Measurements from ENCODE around the gene MASP2. TPM values are rescaled to one million over a fixed set of nuclear protein-coding genes. Genes with fewer than 3 reads are reported as not detected.
A peak's percentile ranks its signal among the peaks of the same experiment; 100 is the strongest.

MASP2 gene
- total RNA-seq, 1 donor from 2014 or later = 0.73 TPM

DNA sequence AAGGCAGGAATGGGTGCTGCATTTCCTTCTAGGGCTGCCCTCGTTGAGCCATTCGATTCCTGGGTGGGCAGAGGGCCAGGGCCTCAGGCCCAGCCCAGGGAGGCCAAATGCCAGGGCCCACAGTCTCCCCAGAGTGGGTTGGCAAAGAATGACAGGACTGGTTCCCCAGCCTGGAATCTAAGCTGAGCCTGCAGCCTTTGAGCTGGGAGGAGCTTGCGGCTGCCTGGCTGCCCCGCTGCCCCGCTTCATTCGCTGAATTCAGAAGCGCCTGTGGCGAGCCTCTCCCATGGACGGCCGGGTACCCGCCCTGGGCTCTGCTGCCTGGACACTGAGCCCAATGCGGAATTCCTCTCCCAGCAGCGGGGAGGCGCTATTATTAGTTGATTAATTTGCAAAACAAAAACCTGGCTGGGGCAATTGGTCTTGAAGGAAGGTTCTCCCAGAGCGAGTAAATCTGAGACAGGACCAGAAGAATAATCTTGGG, 66.9 kb downstream of the MASP2 start:
- H3K27ac ChIP-seq (ENCODE audit: low read depth, low read length) = no peak overlapping the region
- peaks cover 8% of the 10 kb centered on the region for H3K4me1 ChIP-seq (ENCODE audit: insufficient read depth, low read length)
- peak; percentile 24 for TF ChIP-seq CTCF (IDR thresholded peaks at IDR 0.05; ENCODE audit: insufficient read depth, low read depth, low read length)
- TF ChIP-seq EZH2 (IDR thresholded peaks at IDR 0.05; ENCODE audit: insufficient read depth, low read length) = no peak
- H3K79me2 ChIP-seq (ENCODE audit: insufficient read depth, low read length) = no peaks in the 10 kb centered on the region
- Mint-ChIP-seq H3K4me3 (ENCODE audit: unreplicated experiment) (peak overlapping the region; percentile 54), H3K4me1 (ENCODE audit: low read depth, unreplicated experiment) (peaks cover 12% of the 10 kb centered on the region), H3K36me3 (ENCODE audit: low read depth, unreplicated experiment) (no peaks in the 10 kb centered on the region), H3K9me3 (ENCODE audit: unreplicated experiment) (no peaks in the 10 kb centered on the region), H3K27ac (ENCODE audit: unreplicated experiment) (no peak overlapping the region), H3K27me3 (ENCODE audit: low read depth, unreplicated experiment) (no peaks in the 10 kb centered on the region)
- no peak overlapping the region for H3K9ac ChIP-seq (ENCODE audit: low read length)
- peaks cover 23% of the 10 kb centered on the region for H3K27me3 ChIP-seq (ENCODE audit: insufficient read depth, low read length)
- no peaks in the 10 kb centered on the region for H4K20me1 ChIP-seq (ENCODE audit: insufficient read depth, low read length)
- no peak overlapping the region for H2AFZ ChIP-seq (ENCODE audit: low read depth, low read length)
- H3K36me3 ChIP-seq (ENCODE audit: insufficient read depth, low read length) = no peaks in the 10 kb centered on the region
- H3K4me3 ChIP-seq (ENCODE audit: insufficient read depth, low read depth, low read length) = no peak overlapping the region
- DNase-seq (ENCODE audit: low read depth) = peak; percentile 64
- H3K4me2 ChIP-seq (ENCODE audit: low read length) = peak overlapping the region; percentile 68
- FAIRE-seq = no peak
- no peaks in the 10 kb centered on the region for H3K9me3 ChIP-seq (ENCODE audit: insufficient read depth, low read depth, low read length)

DNA sequence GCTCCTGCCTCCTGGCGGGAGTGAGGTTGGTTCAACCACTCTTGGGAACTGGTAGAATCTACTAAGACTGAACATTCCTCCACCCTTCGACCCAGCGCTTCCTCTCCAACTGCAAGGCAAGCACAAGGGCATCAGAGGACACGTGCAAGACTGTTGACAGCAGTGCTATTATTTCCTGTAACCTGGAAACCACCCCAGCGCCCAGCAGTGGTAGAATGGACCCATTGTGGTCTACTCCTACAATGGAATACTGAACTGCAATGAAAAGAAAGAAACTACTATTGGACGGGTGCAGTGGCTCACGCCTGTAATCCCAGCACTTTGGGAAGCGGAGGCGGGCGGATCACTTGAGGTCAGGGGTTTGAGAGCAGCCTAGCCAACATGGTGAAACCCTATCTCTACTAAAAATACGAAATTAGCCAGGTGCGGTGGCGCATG, 67.5 kb downstream of the MASP2 start:
- H3K79me2 ChIP-seq (ENCODE audit: insufficient read depth, low read length) = no peaks in the 10 kb centered on the region
- Mint-ChIP-seq H3K27me3 (ENCODE audit: low read depth, unreplicated experiment) (no peaks in the 10 kb centered on the region), H3K36me3 (ENCODE audit: low read depth, unreplicated experiment) (no peaks in the 10 kb centered on the region), H3K4me1 (ENCODE audit: low read depth, unreplicated experiment) (peaks cover 12% of the 10 kb centered on the region), H3K9me3 (ENCODE audit: unreplicated experiment) (no peaks in the 10 kb centered on the region), H3K4me3 (ENCODE audit: unreplicated experiment) (peak overlapping the region; percentile 35), H3K27ac (ENCODE audit: unreplicated experiment) (no peak overlapping the region)
- no peak overlapping the region for H2AFZ ChIP-seq (ENCODE audit: low read depth, low read length)
- no peaks in the 10 kb centered on the region for H4K20me1 ChIP-seq (ENCODE audit: insufficient read depth, low read length)
- no peak for FAIRE-seq
- peaks cover 8% of the 10 kb centered on the region for H3K4me1 ChIP-seq (ENCODE audit: insufficient read depth, low read length)
- peak; percentile 18 for DNase-seq (ENCODE audit: low read depth)
- TF ChIP-seq CTCF (IDR thresholded peaks at IDR 0.05; ENCODE audit: insufficient read depth, low read depth, low read length) (no peak), EZH2 (IDR thresholded peaks at IDR 0.05; ENCODE audit: insufficient read depth, low read length) (no peak)
- no peak overlapping the region for H3K9ac ChIP-seq (ENCODE audit: low read length)
- peaks cover 22% of the 10 kb centered on the region for H3K27me3 ChIP-seq (ENCODE audit: insufficient read depth, low read length)
- no peak overlapping the region for H3K27ac ChIP-seq (ENCODE audit: low read depth, low read length)
- no peak overlapping the region for H3K4me3 ChIP-seq (ENCODE audit: insufficient read depth, low read depth, low read length)
- no peaks in the 10 kb centered on the region for H3K36me3 ChIP-seq (ENCODE audit: insufficient read depth, low read length)
- H3K9me3 ChIP-seq (ENCODE audit: insufficient read depth, low read depth, low read length) = no peaks in the 10 kb centered on the region
- H3K4me2 ChIP-seq (ENCODE audit: low read length) = peak overlapping the region; percentile 68

- Mint-ChIP-seq H3K36me3 (ENCODE audit: low read depth, unreplicated experiment) (no peaks in the 10 kb centered on the region), H3K4me3 (ENCODE audit: unreplicated experiment) (no peak overlapping the region), H3K4me1 (ENCODE audit: low read depth, unreplicated experiment) (peaks cover 12% of the 10 kb centered on the region), H3K9me3 (ENCODE audit: unreplicated experiment) (no peaks in the 10 kb centered on the region), H3K27ac (ENCODE audit: unreplicated experiment) (no peak overlapping the region), H3K27me3 (ENCODE audit: low read depth, unreplicated experiment) (no peaks in the 10 kb centered on the region)
- Histone ChIP-seq H2AFZ (ENCODE audit: low read depth, low read length) (no peak overlapping the region), H3K9me3 (ENCODE audit: insufficient read depth, low read depth, low read length) (no peaks in the 10 kb centered on the region), H3K4me2 (ENCODE audit: low read length) (no peak overlapping the region), H3K79me2 (ENCODE audit: insufficient read depth, low read length) (no peaks in the 10 kb centered on the region), H3K4me1 (ENCODE audit: insufficient read depth, low read length) (peaks cover 8% of the 10 kb centered on the region), H3K9ac (ENCODE audit: low read length) (no peak overlapping the region), H3K27ac (ENCODE audit: low read depth, low read length) (no peak overlapping the region), H3K27me3 (ENCODE audit: insufficient read depth, low read length) (peaks cover 21% of the 10 kb centered on the region), H4K20me1 (ENCODE audit: insufficient read depth, low read length) (no peaks in the 10 kb centered on the region), H3K36me3 (ENCODE audit: insufficient read depth, low read length) (no peaks in the 10 kb centered on the region), H3K4me3 (ENCODE audit: insufficient read depth, low read depth, low read length) (no peak overlapping the region)
- no peak for TF ChIP-seq EZH2 (IDR thresholded peaks at IDR 0.05; ENCODE audit: insufficient read depth, low read length)
- TF ChIP-seq CTCF (IDR thresholded peaks at IDR 0.05; ENCODE audit: insufficient read depth, low read depth, low read length) = no peak
- DNase-seq (ENCODE audit: low read depth) (no peak), FAIRE-seq (no peak)
These were observed 68.3 kb downstream of the MASP2 start for GRCh38 chr1:10978719-10979118.
